Measurements from ENCODE around the gene ATP8B1. TPM values are rescaled to one million over a fixed set of nuclear protein-coding genes. Genes with fewer than 3 reads are reported as not detected.
A peak's percentile ranks its signal among the peaks of the same experiment; 100 is the strongest.

The ATP8B1 gene
- total RNA-seq, 1 experiment from 2014 or later: 1.1 TPM

DNA sequence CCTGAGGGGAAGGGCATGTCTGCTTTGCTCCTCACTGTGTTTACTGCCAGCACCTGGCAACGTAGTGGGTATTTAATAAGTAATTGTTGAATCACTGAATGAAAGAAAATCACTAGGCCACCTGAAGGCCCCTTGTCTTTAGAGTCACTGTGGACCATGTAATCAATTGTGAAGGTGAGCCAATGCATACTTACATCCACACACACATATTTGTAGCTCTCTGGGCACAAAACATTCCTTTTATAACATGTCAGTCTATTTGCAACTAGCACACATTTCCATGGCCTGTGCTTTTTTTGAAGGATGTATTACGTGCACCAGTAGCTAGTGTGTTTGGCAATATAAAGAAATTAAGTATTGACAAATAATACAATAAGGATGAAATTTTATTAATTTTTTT, 11.2 kb downstream of the ATP8B1 start:
- H3K56ac ChIP-seq (ENCODE audit: insufficient read length, low read depth, low read length): no peak overlapping the region
- H3K4me1 ChIP-seq (ENCODE audit: insufficient read depth, low read length): peaks cover 2% of the 10 kb centered on the region; the same call in 1 of the 2 replicates
- no peak overlapping the region for H3K23ac ChIP-seq (ENCODE audit: insufficient read length, low read depth, low read length)
- no peaks in the 10 kb centered on the region for H3K79me2 ChIP-seq (ENCODE audit: insufficient read depth, low read length)
- H3K4me1 Mint-ChIP-seq: peaks cover 3 to 8% of the 10 kb centered on the region in 2 experiments; a peak in 2 of 4 replicates
- H4K5ac ChIP-seq (ENCODE audit: insufficient read length, low read depth, low read length): no peak overlapping the region
- H3K9me3 ChIP-seq (ENCODE audit: control insufficient read depth, low read depth, low read length): no peaks in the 10 kb centered on the region
- H3K4me2 ChIP-seq (ENCODE audit: insufficient read depth, insufficient read length, low read length): no peak overlapping the region
- H2BK120ac ChIP-seq (ENCODE audit: low read depth, low read length, poor library complexity, severe bottlenecking): no peak overlapping the region
- H3K4ac ChIP-seq (ENCODE audit: low read depth, low read length): no peak overlapping the region
- H3T11ph ChIP-seq (ENCODE audit: low read length): no peak overlapping the region
- H4K20me1 ChIP-seq (ENCODE audit: control insufficient read depth, insufficient read depth, insufficient read length): no peaks in the 10 kb centered on the region
- H3K9me3 Mint-ChIP-seq: peaks cover 2 to 4% of the 10 kb centered on the region in 2 experiments; a peak in 2 of 5 replicates
- no peak overlapping the region for H2BK15ac ChIP-seq (ENCODE audit: low read depth, low read length)
- H3K18ac ChIP-seq (ENCODE audit: insufficient read length, low read depth, low read length): no peak overlapping the region
- no peak overlapping the region for H2AK5ac ChIP-seq (ENCODE audit: insufficient read length, low read length)
- no peak overlapping the region for H3K9ac ChIP-seq (ENCODE audit: extremely low read depth, insufficient read length, low read length)
- no peak overlapping the region for H2BK12ac ChIP-seq (ENCODE audit: insufficient read length, low read depth, low read length)
- H4K91ac ChIP-seq (ENCODE audit: insufficient read length, low read depth, low read length): no peak overlapping the region
- H3K27ac Mint-ChIP-seq: peak overlapping the region in 1 of 3 experiments; percentile 49; a peak in 1 of 7 replicates
- no peak for DNase-seq
- H3K27me3 Mint-ChIP-seq (ENCODE audit: low read depth): peaks cover 10% of the 10 kb centered on the region
- no CpG with 5 or more reads among the region's 2 CpGs for WGBS (ENCODE audit: extremely low coverage, insufficient read length, low lambda C conversion rate)
- no peaks in the 10 kb centered on the region for H3K79me1 ChIP-seq (ENCODE audit: insufficient read depth, low read depth, low read length, poor library complexity, severe bottlenecking)
- H4K8ac ChIP-seq (replicated peaks; ENCODE audit: insufficient read length, low read depth, low read length): no peak overlapping the region
- H3K4me3 Mint-ChIP-seq: no peak overlapping the region
- H2BK5ac ChIP-seq (ENCODE audit: insufficient read length, low read length): no peak overlapping the region
- TF ChIP-seq, protein P1, sequence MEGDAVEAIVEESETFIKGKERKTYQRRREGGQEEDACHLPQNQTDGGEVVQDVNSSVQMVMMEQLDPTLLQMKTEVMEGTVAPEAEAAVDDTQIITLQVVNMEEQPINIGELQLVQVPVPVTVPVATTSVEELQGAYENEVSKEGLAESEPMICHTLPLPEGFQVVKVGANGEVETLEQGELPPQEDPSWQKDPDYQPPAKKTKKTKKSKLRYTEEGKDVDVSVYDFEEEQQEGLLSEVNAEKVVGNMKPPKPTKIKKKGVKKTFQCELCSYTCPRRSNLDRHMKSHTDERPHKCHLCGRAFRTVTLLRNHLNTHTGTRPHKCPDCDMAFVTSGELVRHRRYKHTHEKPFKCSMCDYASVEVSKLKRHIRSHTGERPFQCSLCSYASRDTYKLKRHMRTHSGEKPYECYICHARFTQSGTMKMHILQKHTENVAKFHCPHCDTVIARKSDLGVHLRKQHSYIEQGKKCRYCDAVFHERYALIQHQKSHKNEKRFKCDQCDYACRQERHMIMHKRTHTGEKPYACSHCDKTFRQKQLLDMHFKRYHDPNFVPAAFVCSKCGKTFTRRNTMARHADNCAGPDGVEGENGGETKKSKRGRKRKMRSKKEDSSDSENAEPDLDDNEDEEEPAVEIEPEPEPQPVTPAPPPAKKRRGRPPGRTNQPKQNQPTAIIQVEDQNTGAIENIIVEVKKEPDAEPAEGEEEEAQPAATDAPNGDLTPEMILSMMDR (conservative IDR thresholded peaks at IDR 0.05): no peak
- H3K27me3 ChIP-seq (ENCODE audit: insufficient read depth, low read length): no peaks in the 10 kb centered on the region
- H3K23me2 ChIP-seq (ENCODE audit: insufficient read length, low read depth, low read length, poor library complexity, severe bottlenecking): no peaks in the 10 kb centered on the region
- H3K14ac ChIP-seq (ENCODE audit: insufficient read depth, low read length): no peak overlapping the region
- H3K27ac ChIP-seq (ENCODE audit: insufficient read length, low read depth, low read length): no peak overlapping the region
- H3K36me3 Mint-ChIP-seq (ENCODE audit: insufficient read depth in 1 of 3, low read depth in 3 of 3): peaks cover 0 to 2% (median 0%) of the 10 kb centered on the region in 3 experiments; a peak in 2 of 7 replicates
- no peak overlapping the region for H2BK20ac ChIP-seq (ENCODE audit: low read depth, low read length, poor library complexity, severe bottlenecking)
- no peak overlapping the region for H2AFZ ChIP-seq (ENCODE audit: low read length)

All from H9 (cell line).